Activated CD4-positive, alpha-beta T cell treated with anti-CD3 and anti-CD28 coated beads, Interleukin-2, amount 50 U/mL, for 1 hour (primary cell): Measurements from ENCODE around the gene RNU6-1.

Experiments used
- DNase-seq: peaks from one replicate; pipeline ENCODE4 v3.0.0-alpha.2; 2020

RNU6-1 gene

GRCh38 chr15:67820122-67820991 is 19.5 kb downstream of the RNU6-1 start:
- no peak for DNase-seq

- no peak for DNase-seq
Measured at GRCh38 chr15:67819636-67820035, 20.2 kb downstream of the RNU6-1 start.

- DNase-seq: no peak
Measured at GRCh38 chr15:67818464-67818863, 21.4 kb downstream of the RNU6-1 start.

- DNase-seq: no peak
Measured at GRCh38 chr15:67816668-67817067, 23.2 kb downstream of the RNU6-1 start.

- DNase-seq: no peak
Measured at GRCh38 chr15:67815036-67815592, 24.7 kb downstream of the RNU6-1 start.

GRCh38 chr15:67813104-67813634 is 26.7 kb downstream of the RNU6-1 start:
- DNase-seq: no peak

- no peak for DNase-seq
Measured at GRCh38 chr15:67812241-67812644, 27.6 kb downstream of the RNU6-1 start.

- DNase-seq: no peak
Measured at GRCh38 chr15:67809866-67810265, 30.0 kb downstream of the RNU6-1 start.

GRCh38 chr15:67809441-67809840 is 30.4 kb downstream of the RNU6-1 start:
- DNase-seq: no peak

- no peak for DNase-seq
Measured at GRCh38 chr15:67808821-67809220, 31.0 kb downstream of the RNU6-1 start.

GRCh38 chr15:67807836-67808235 is 32.0 kb downstream of the RNU6-1 start:
- DNase-seq: no peak

- DNase-seq: no peak
Measured at GRCh38 chr15:67807141-67807540, 32.7 kb downstream of the RNU6-1 start.

- no peak for DNase-seq
Measured at GRCh38 chr15:67806536-67806935, 33.3 kb downstream of the RNU6-1 start.

GRCh38 chr15:67805666-67806516 is 34.0 kb downstream of the RNU6-1 start:
- DNase-seq: no peak

- DNase-seq: no peak
Measured at GRCh38 chr15:67805008-67805665, 34.7 kb downstream of the RNU6-1 start.

- DNase-seq: no peak
Measured at GRCh38 chr15:67803996-67804843, 35.6 kb downstream of the RNU6-1 start.

GRCh38 chr15:67803299-67803698 is 36.5 kb downstream of the RNU6-1 start:
- DNase-seq: no peak

GRCh38 chr15:67801926-67802914 is 37.6 kb downstream of the RNU6-1 start:
- DNase-seq: no peak

GRCh38 chr15:67801142-67801541 is 38.7 kb downstream of the RNU6-1 start:
- no peak for DNase-seq

- DNase-seq: no peak
Measured at GRCh38 chr15:67799801-67800205, 40.0 kb downstream of the RNU6-1 start.
